Measurements from ENCODE around the gene STARD10. TPM values are rescaled to one million over a fixed set of nuclear protein-coding genes. Genes with fewer than 3 reads are reported as not detected.
A peak's percentile ranks its signal among the peaks of the same experiment; 100 is the strongest.

The STARD10 gene
- total and polyA plus RNA-seq, 9 of the 15 experiments (the other 6 are each of a cell fraction or from before 2014, with no cell fraction given), result 0.15 to 52.9 (median 32.3) TPM

GRCh38 chr11:72831521-72832300 is 37.9 kb upstream of the STARD10 start (continued):
- TF ChIP-seq MGA (IDR thresholded peaks at IDR 0.05), result peak; percentile 19; the same call in 1 of the 2 replicates
- TF ChIP-seq SREBF1 (IDR thresholded peaks at IDR 0.05; ENCODE audit: borderline replicate concordance, low read depth, low read length), result no peak
- peak; percentile 92 to 97 (median 96) for TF ChIP-seq CTCF (IDR thresholded peaks at IDR 0.05 in 2 of 3, conservative IDR thresholded peaks at IDR 0.05 in 1 of 3; ENCODE audit: insufficient read depth in 2 of 3, low read depth in 1 of 3, low read length in 3 of 3)
- no peak for TF ChIP-seq SLC30A9 (CRISPR knock-in tag; IDR thresholded peaks at IDR 0.05)
- no peak for TF ChIP-seq RREB1 (CRISPR knock-in tag; IDR thresholded peaks at IDR 0.05)

Data from K562 (cell line).